Mesendoderm (in vitro differentiated cells): Measurements from ENCODE around the gene TRPM2.

Experiments used
- DNase-seq: peaks from one replicate; pipeline ENCODE4 v3.0.0; 2013
- H2AK5ac ChIP-seq: 2 replicates; pipeline ENCODE4 v1.6.1; 2013; ENCODE audit warnings: low read length, inconsistent platforms
- H2BK120ac ChIP-seq: 2 replicates; pipeline ENCODE4 v1.6.1; 2013; ENCODE audit warnings: low read depth, mild to moderate bottlenecking, low read length, moderate library complexity, mixed read lengths
- H2BK15ac ChIP-seq: replicated peaks from 2 replicates; pipeline ENCODE4 v1.6.1; 2013; ENCODE audit warnings: low read depth, mild to moderate bottlenecking, moderate library complexity
- H2BK5ac ChIP-seq: 2 replicates; pipeline ENCODE4 v1.6.1; 2013; ENCODE audit warnings: low read length, inconsistent platforms
- H3K18ac ChIP-seq: 2 replicates; pipeline ENCODE4 v1.6.1; 2013; ENCODE audit warnings: mild to moderate bottlenecking, low read length, mixed read lengths
- H3K23ac ChIP-seq: one replicate; pipeline ENCODE4 v1.6.1; 2013; ENCODE audit warnings: low read length
- H3K27ac ChIP-seq: 2 replicates; pipeline ENCODE4 v1.5.1; 2013; ENCODE audit warnings: low read depth, mild to moderate bottlenecking, inconsistent platforms, low read length, moderate library complexity
- H3K27me3 ChIP-seq: 2 replicates; pipeline ENCODE4 v1.6.1; 2013; ENCODE audit warnings: low read length, control low read depth, mild to moderate bottlenecking, inconsistent platforms; ENCODE audit not compliant: insufficient read depth, poor library complexity
- H3K36me3 ChIP-seq: 2 replicates; pipeline ENCODE4 v1.6.1; 2013; ENCODE audit warnings: low read length, inconsistent platforms; ENCODE audit not compliant: control insufficient read depth, insufficient read depth
- H3K4ac ChIP-seq: one replicate; pipeline ENCODE4 v1.6.1; 2013; ENCODE audit warnings: low read depth, mild to moderate bottlenecking, low read length, moderate library complexity
- H3K4me1 ChIP-seq: 2 replicates; pipeline ENCODE4 v1.6.1; 2013; ENCODE audit warnings: low read depth, low read length, inconsistent platforms; ENCODE audit not compliant: control insufficient read depth
- H3K4me2 ChIP-seq: 2 replicates; pipeline ENCODE4 v1.6.1; 2013; ENCODE audit warnings: low read length
- H3K4me3 ChIP-seq: 2 replicates; pipeline ENCODE4 v1.5.1; 2013; ENCODE audit warnings: mild to moderate bottlenecking, low read length
- H3K56ac ChIP-seq: one replicate; pipeline ENCODE4 v1.6.1; 2013; ENCODE audit warnings: low read length
- H3K79me1 ChIP-seq: 2 replicates; pipeline ENCODE4 v1.6.1; 2013; ENCODE audit warnings: low read length, inconsistent platforms
- H3K79me2 ChIP-seq: 2 replicates; pipeline ENCODE4 v1.6.1; 2013; ENCODE audit warnings: mild to moderate bottlenecking, low read length; ENCODE audit not compliant: control insufficient read depth, insufficient read depth
- H3K9ac ChIP-seq: 2 replicates; pipeline ENCODE4 v1.6.1; 2013; ENCODE audit warnings: low read length, inconsistent platforms
- H4K5ac ChIP-seq: one replicate; pipeline ENCODE4 v1.6.1; 2013; ENCODE audit warnings: low read length
- H4K8ac ChIP-seq: one replicate; pipeline ENCODE4 v1.6.1; 2013; ENCODE audit warnings: low read depth, mild to moderate bottlenecking, control low read depth, low read length, moderate library complexity
- WGBS: extraction: QIAGEN DNeasy Blood & Tissue Kit; methylation state at CpG from one replicate; pipeline ENCODE4 v1.1.7; 2013; ENCODE audit warnings: low lambda C conversion rate, missing lambda C conversion rate; ENCODE audit not compliant: insufficient coverage; ENCODE audit errors: extremely low coverage; 5-methylcytosine and 5-hydroxymethylcytosine counted together

Gene TRPM2

GRCh38 chr21:44382536-44382935 lies 29.1 kb downstream of the TRPM2 start:
- Histone ChIP-seq H3K27me3 (no peaks in the 10 kb centered on the region), H3K4me1 (no peaks in the 10 kb centered on the region), H2BK15ac (no peak overlapping the region), H3K79me1 (no peaks in the 10 kb centered on the region), H2AK5ac (no peak overlapping the region), H3K56ac (no peak overlapping the region), H3K23ac (no peak overlapping the region), H3K9ac (no peak overlapping the region), H4K8ac (no peak overlapping the region), H3K79me2 (no peaks in the 10 kb centered on the region), H2BK5ac (no peak overlapping the region), H3K18ac (no peak overlapping the region), H3K36me3 (no peaks in the 10 kb centered on the region), H4K5ac (no peak overlapping the region), H3K4ac (no peak overlapping the region), H2BK120ac (no peak overlapping the region), H3K4me3 (no peak overlapping the region), H3K27ac (no peak overlapping the region), H3K4me2 (no peak overlapping the region)
- no peak for DNase-seq
- no CpG with 5 or more reads among the region's 9 CpGs for WGBS

GRCh38 chr21:44383216-44383615 lies 29.8 kb downstream of the TRPM2 start:
- H3K4me1 ChIP-seq: no peaks in the 10 kb centered on the region
- H3K18ac ChIP-seq: no peak overlapping the region
- H2BK5ac ChIP-seq: no peak overlapping the region
- no peaks in the 10 kb centered on the region for H3K36me3 ChIP-seq
- H2BK15ac ChIP-seq: no peak overlapping the region
- H3K79me1 ChIP-seq: no peaks in the 10 kb centered on the region
- H3K4me3 ChIP-seq: no peak overlapping the region
- H4K8ac ChIP-seq: no peak overlapping the region
- H3K4ac ChIP-seq: no peak overlapping the region
- no peak overlapping the region for H3K56ac ChIP-seq
- no CpG with 5 or more reads among the region's 4 CpGs for WGBS
- no peak overlapping the region for H4K5ac ChIP-seq
- H2AK5ac ChIP-seq: no peak overlapping the region
- no peaks in the 10 kb centered on the region for H3K79me2 ChIP-seq
- H3K9ac ChIP-seq: no peak overlapping the region
- H3K27ac ChIP-seq: no peak overlapping the region
- no peak for DNase-seq
- H3K23ac ChIP-seq: no peak overlapping the region
- no peak overlapping the region for H3K4me2 ChIP-seq
- H3K27me3 ChIP-seq: no peaks in the 10 kb centered on the region
- H2BK120ac ChIP-seq: no peak overlapping the region

- no peak overlapping the region for H4K8ac ChIP-seq
- no CpG with 5 or more reads among the region's 2 CpGs for WGBS
- H4K5ac ChIP-seq: no peak overlapping the region
Measured at GRCh38 chr21:44384968-44385367, 31.5 kb downstream of the TRPM2 start.

GRCh38 chr21:44389335-44389734 lies 35.9 kb downstream of the TRPM2 start:
- Histone ChIP-seq H3K4me1 (no peaks in the 10 kb centered on the region), H3K18ac (no peak overlapping the region), H2BK120ac (no peak overlapping the region), H3K79me1 (no peaks in the 10 kb centered on the region), H3K23ac (no peak overlapping the region), H2AK5ac (no peak overlapping the region), H2BK5ac (no peak overlapping the region), H3K9ac (no peak overlapping the region), H3K36me3 (no peaks in the 10 kb centered on the region), H3K79me2 (no peaks in the 10 kb centered on the region), H3K27ac (no peak overlapping the region), H3K27me3 (no peaks in the 10 kb centered on the region), H3K4me3 (no peak overlapping the region), H3K4ac (no peak overlapping the region), H4K8ac (no peak overlapping the region), H3K4me2 (no peak overlapping the region), H3K56ac (no peak overlapping the region), H2BK15ac (no peak overlapping the region), H4K5ac (no peak overlapping the region)
- no peak for DNase-seq
- WGBS: no CpG with 5 or more reads among the region's 1 CpG

More at GRCh38 chr21:44384968-44385367, 31.5 kb downstream of the TRPM2 start:
- Histone ChIP-seq H3K4me1 (no peaks in the 10 kb centered on the region), H3K27me3 (no peaks in the 10 kb centered on the region), H3K9ac (no peak overlapping the region), H3K23ac (no peak overlapping the region), H3K79me1 (no peaks in the 10 kb centered on the region), H2AK5ac (no peak overlapping the region), H3K18ac (no peak overlapping the region), H3K36me3 (no peaks in the 10 kb centered on the region), H2BK15ac (no peak overlapping the region), H3K4me3 (no peak overlapping the region), H3K56ac (no peak overlapping the region), H3K4ac (no peak overlapping the region), H3K79me2 (no peaks in the 10 kb centered on the region), H3K27ac (no peak overlapping the region), H2BK120ac (no peak overlapping the region), H3K4me2 (no peak overlapping the region), H2BK5ac (no peak overlapping the region)
- DNase-seq: no peak

DNA sequence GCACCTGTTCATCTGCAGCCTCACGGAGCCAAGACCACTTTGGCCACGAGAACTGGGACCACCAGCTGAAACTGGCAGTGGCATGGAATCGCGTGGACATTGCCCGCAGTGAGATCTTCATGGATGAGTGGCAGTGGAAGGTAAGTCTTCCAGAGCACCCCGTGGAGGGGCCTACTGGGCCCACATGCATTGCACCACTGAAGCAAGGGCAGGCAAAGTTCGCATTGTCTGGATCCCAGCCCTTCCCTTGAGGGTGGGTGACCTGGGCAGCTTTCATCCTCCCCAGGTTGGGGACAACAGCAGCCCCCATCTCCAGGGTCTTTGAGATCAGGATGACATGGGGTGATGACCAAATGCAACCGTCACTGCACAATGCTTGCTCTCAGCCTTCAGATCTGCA lies 37.5 kb downstream of the TRPM2 start:
- H3K18ac ChIP-seq: no peak overlapping the region
- no peak overlapping the region for H2BK15ac ChIP-seq
- no peak overlapping the region for H3K4me2 ChIP-seq
- no peaks in the 10 kb centered on the region for H3K27me3 ChIP-seq
- H2AK5ac ChIP-seq: no peak overlapping the region
- H3K4me1 ChIP-seq: no peaks in the 10 kb centered on the region
- H4K8ac ChIP-seq: no peak overlapping the region
- no peak overlapping the region for H3K4me3 ChIP-seq
- DNase-seq: no peak
- WGBS: no CpG with 5 or more reads among the region's 8 CpGs
- no peak overlapping the region for H4K5ac ChIP-seq
- no peak overlapping the region for H3K9ac ChIP-seq
- no peaks in the 10 kb centered on the region for H3K79me2 ChIP-seq
- H2BK120ac ChIP-seq: no peak overlapping the region
- H3K56ac ChIP-seq: no peak overlapping the region
- H3K36me3 ChIP-seq: no peaks in the 10 kb centered on the region
- no peak overlapping the region for H3K23ac ChIP-seq
- H3K4ac ChIP-seq: no peak overlapping the region
- H3K27ac ChIP-seq: no peak overlapping the region
- H3K79me1 ChIP-seq: no peaks in the 10 kb centered on the region
- no peak overlapping the region for H2BK5ac ChIP-seq

DNA sequence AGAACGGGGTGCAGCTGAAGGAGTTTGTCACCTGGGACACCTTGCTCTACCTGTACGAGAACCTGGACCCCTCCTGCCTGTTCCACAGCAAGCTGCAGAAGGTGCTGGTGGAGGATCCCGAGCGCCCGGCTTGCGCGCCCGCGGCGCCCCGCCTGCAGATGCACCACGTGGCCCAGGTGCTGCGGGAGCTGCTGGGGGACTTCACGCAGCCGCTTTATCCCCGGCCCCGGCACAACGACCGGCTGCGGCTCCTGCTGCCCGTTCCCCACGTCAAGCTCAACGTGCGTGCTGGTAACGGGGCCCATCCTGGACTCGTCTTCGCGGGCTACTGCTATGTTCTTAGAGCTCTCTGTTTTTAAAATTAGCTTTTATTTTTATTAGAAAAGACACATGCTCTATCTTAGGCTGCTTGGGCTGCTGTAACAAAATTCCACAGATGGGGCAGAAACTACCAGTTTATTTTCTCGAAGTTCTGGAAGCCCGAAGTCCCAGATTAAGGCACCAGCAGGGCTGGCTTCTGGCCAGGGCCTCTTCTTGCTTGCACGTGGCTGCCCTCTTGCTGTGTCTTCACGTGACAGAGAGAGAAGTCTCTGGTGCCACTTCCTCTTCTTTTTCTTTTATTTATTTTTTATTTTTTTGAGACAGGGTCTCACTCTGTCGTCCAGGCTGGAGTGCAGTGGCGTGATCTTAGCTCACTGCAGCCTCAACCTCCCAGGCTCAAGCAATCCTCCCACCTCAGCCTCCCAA lies 38.1 kb downstream of the TRPM2 start:
- Histone ChIP-seq H3K4me1 (no peaks in the 10 kb centered on the region), H3K79me1 (no peaks in the 10 kb centered on the region), H3K56ac (no peak overlapping the region), H3K9ac (no peak overlapping the region), H3K36me3 (no peaks in the 10 kb centered on the region), H3K23ac (no peak overlapping the region), H3K18ac (no peak overlapping the region), H3K27ac (no peak overlapping the region), H2BK5ac (no peak overlapping the region), H2BK120ac (no peak overlapping the region), H4K5ac (no peak overlapping the region), H3K27me3 (no peaks in the 10 kb centered on the region), H3K4me3 (no peak overlapping the region), H3K4ac (no peak overlapping the region), H2AK5ac (no peak overlapping the region), H3K4me2 (no peak overlapping the region), H3K79me2 (no peaks in the 10 kb centered on the region), H2BK15ac (no peak overlapping the region), H4K8ac (no peak overlapping the region)
- no CpG with 5 or more reads among the region's 34 CpGs for WGBS
- no peak for DNase-seq
